ENCODE data around the gene CRADD. TPM values are rescaled to one million over a fixed set of nuclear protein-coding genes. Genes with fewer than 3 reads are reported as not detected.
"Not testable (repeated sequence)": the region's sequence is repeated elsewhere in the genome, so short reads cannot be mapped to it uniquely, and the experiment has no call there.

CRADD gene
- total RNA-seq, 2 experiments from 2014 or later: 7.0 to 11.3 TPM

- intact Hi-C loops (cut with micrococcal nuclease): loop anchor here (5.0 kb wide), 1 partner anchor 38 kb away; no protein-coding TSS in a partner anchor
- DNase-seq (no peak), ATAC-seq (no peak)
- TF ChIP-seq CTCF (IDR thresholded peaks at IDR 0.05): no peak
- Mint-ChIP-seq H3K4me1 (ENCODE audit: low read depth) (peaks cover 52% of the 10 kb centered on the region), H3K27ac (peak overlapping the region; percentile 45), H3K4me3 (no peak overlapping the region), H3K9me3 (peaks cover 5% of the 10 kb centered on the region), H3K36me3 (ENCODE audit: low read depth) (peaks cover 18% of the 10 kb centered on the region), H3K27me3 (no peaks in the 10 kb centered on the region)
- ChIA-PET CTCF (interaction anchor here (2.1 kb wide), 1 partner anchor 322 kb away, joined by 5 read pairs; no protein-coding TSS in a partner anchor), POLR2A (no interaction called here)
Observed at GRCh38 chr12:93780101-93780641, 103.0 kb downstream of the CRADD start.

GRCh38 chr12:93780886-93781285, 103.7 kb downstream of the CRADD start:
- peak; percentile 48 for ATAC-seq
- Mint-ChIP-seq H3K4me1 (ENCODE audit: low read depth) (peaks cover 57% of the 10 kb centered on the region), H3K27ac (peak overlapping the region; percentile 64), H3K36me3 (ENCODE audit: low read depth) (peaks cover 24% of the 10 kb centered on the region)
- intact Hi-C loops (cut with micrococcal nuclease): loop anchor here (5.0 kb wide), 1 partner anchor 39 kb away; no protein-coding TSS in a partner anchor
- not testable (repeated sequence) for H3K27me3 Mint-ChIP-seq, H3K9me3 Mint-ChIP-seq, H3K4me3 Mint-ChIP-seq
- DNase-seq: peak; percentile 70
- ChIA-PET CTCF (interaction anchor here (0.8 to 2.1 kb wide), 4 partner anchors 14 to 321 kb away, joined by 3 to 7 read pairs (median 4); no protein-coding TSS in a partner anchor), POLR2A (interaction anchor here (1.2 kb wide), 1 partner anchor 209 kb away, joined by 3 read pairs; the partner anchor contains the start of gene SOCS2)

GRCh38 chr12:93781961-93782360, 104.8 kb downstream of the CRADD start:
- H3K27me3 Mint-ChIP-seq, H3K4me3 Mint-ChIP-seq, DNase-seq, ATAC-seq, H3K27ac Mint-ChIP-seq, H3K9me3 Mint-ChIP-seq: not testable (repeated sequence)
- peaks cover 58% of the 10 kb centered on the region for H3K4me1 Mint-ChIP-seq (ENCODE audit: low read depth)
- ChIA-PET POLR2A (interaction anchor here (1.2 kb wide), 1 partner anchor 210 kb away, joined by 3 read pairs; the partner anchor contains the start of gene SOCS2), CTCF (interaction anchor here (0.8 to 1.3 kb wide), 3 partner anchors 15 to 279 kb away, joined by 3 to 7 read pairs (median 4); no protein-coding TSS in a partner anchor)
- intact Hi-C loops (cut with micrococcal nuclease): loop anchor here (5.0 kb wide), 1 partner anchor 40 kb away; no protein-coding TSS in a partner anchor
- H3K36me3 Mint-ChIP-seq (ENCODE audit: low read depth): peaks cover 22% of the 10 kb centered on the region

GRCh38 chr12:93782853-93783252, 105.7 kb downstream of the CRADD start:
- DNase-seq: no peak
- ChIA-PET POLR2A (interaction anchor here (0.6 to 2.2 kb wide), 2 partner anchors 17 to 255 kb away, joined by 3 to 6 read pairs; no protein-coding TSS in a partner anchor), CTCF (interaction anchor here (3.0 kb wide), 1 partner anchor 319 kb away, joined by 18 read pairs; no protein-coding TSS in a partner anchor)
- H3K36me3 Mint-ChIP-seq (ENCODE audit: low read depth): peaks cover 23% of the 10 kb centered on the region
- intact Hi-C loops (cut with micrococcal nuclease): loop anchor here (5.0 kb wide), 1 partner anchor 41 kb away; no protein-coding TSS in a partner anchor
- no peaks in the 10 kb centered on the region for H3K27me3 Mint-ChIP-seq
- H3K4me3 Mint-ChIP-seq: no peak overlapping the region
- H3K27ac Mint-ChIP-seq: peak overlapping the region; percentile 25
- peaks cover 54% of the 10 kb centered on the region for H3K4me1 Mint-ChIP-seq (ENCODE audit: low read depth)
- no peak for TF ChIP-seq CTCF (IDR thresholded peaks at IDR 0.05)
- ATAC-seq: no peak
- peaks cover 5% of the 10 kb centered on the region for H3K9me3 Mint-ChIP-seq

- DNase-seq (peak; percentile 83), ATAC-seq (peak; percentile 78)
- no peaks in the 10 kb centered on the region for H3K27me3 Mint-ChIP-seq
- intact Hi-C loops (cut with micrococcal nuclease): loop anchor here (5.0 kb wide), 1 partner anchor 42 kb away; no protein-coding TSS in a partner anchor
- CTCF ChIA-PET: interaction anchor here (1.2 to 3.0 kb wide), 4 partner anchors 281 to 318 kb away, joined by 3 to 18 read pairs (median 4); no protein-coding TSS in a partner anchor
- POLR2A ChIA-PET: interaction anchor here (0.9 to 2.2 kb wide), 5 partner anchors 10 to 213 kb away, joined by 3 to 6 read pairs (median 4); no protein-coding TSS in a partner anchor
- H3K36me3 Mint-ChIP-seq (ENCODE audit: low read depth): peaks cover 29% of the 10 kb centered on the region
- H3K4me1 Mint-ChIP-seq (ENCODE audit: low read depth): peaks cover 56% of the 10 kb centered on the region
- peak overlapping the region; percentile 50 for H3K4me3 Mint-ChIP-seq
- peaks cover 8% of the 10 kb centered on the region for H3K9me3 Mint-ChIP-seq
- no peak for TF ChIP-seq CTCF (IDR thresholded peaks at IDR 0.05)
- peak overlapping the region; percentile 91 for H3K27ac Mint-ChIP-seq
Observed at GRCh38 chr12:93783832-93784231, 106.7 kb downstream of the CRADD start.
